ENCODE data around the gene MICU2.

Gene MICU2

GRCh38 chr13:21638319-21639282 is 34.6 kb upstream of the MICU2 start:
- TF ChIP-seq EZH2phosphoT487 (IDR thresholded peaks at IDR 0.05; ENCODE audit: low read depth) (no peak), CTCF (IDR thresholded peaks at IDR 0.05; ENCODE audit: low read depth, low read length) (peak; percentile 93)
- no peak overlapping the region for H3K9ac ChIP-seq (ENCODE audit: low read length)
- no peaks in the 10 kb centered on the region for H3K9me3 ChIP-seq (ENCODE audit: insufficient read depth, low read length)
- no peaks in the 10 kb centered on the region for H3K27me3 ChIP-seq (ENCODE audit: low read depth, low read length)
- H2AFZ ChIP-seq (ENCODE audit: low read depth, low read length) = 0 out of 2 replicates have a peak overlapping the region, but pooled peaks have one; percentile 58
- no peaks in the 10 kb centered on the region for H3K79me2 ChIP-seq (ENCODE audit: low read length)
- no peak overlapping the region for H3K27ac ChIP-seq (ENCODE audit: low read length)
- H3K4me2 ChIP-seq (ENCODE audit: low read length) = peak overlapping the region; percentile 80
- H3K4me3 ChIP-seq (ENCODE audit: low read length) = peak overlapping the region; percentile 63; the same call in 1 of the 2 replicates
- peaks cover 8% of the 10 kb centered on the region for H3K4me1 ChIP-seq (ENCODE audit: low read length)
- H4K20me1 ChIP-seq (ENCODE audit: insufficient read depth, low read length) = no peaks in the 10 kb centered on the region
- H3K36me3 ChIP-seq (replicated peaks; ENCODE audit: low read depth, low read length) = no peaks in the 10 kb centered on the region

GRCh38 chr13:21637296-21637695 is 33.3 kb upstream of the MICU2 start:
- TF ChIP-seq CTCF (IDR thresholded peaks at IDR 0.05; ENCODE audit: low read depth, low read length) (no peak), EZH2phosphoT487 (IDR thresholded peaks at IDR 0.05; ENCODE audit: low read depth) (no peak)
- Histone ChIP-seq H3K9me3 (ENCODE audit: insufficient read depth, low read length) (no peaks in the 10 kb centered on the region), H3K27me3 (ENCODE audit: low read depth, low read length) (no peaks in the 10 kb centered on the region), H3K4me2 (ENCODE audit: low read length) (peak overlapping the region; percentile 80), H3K9ac (ENCODE audit: low read length) (peak overlapping the region; percentile 17; the same call in 1 of the 2 replicates), H3K27ac (ENCODE audit: low read length) (no peak overlapping the region), H2AFZ (ENCODE audit: low read depth, low read length) (peak overlapping the region; percentile 58), H3K4me1 (ENCODE audit: low read length) (peaks cover 8% of the 10 kb centered on the region), H4K20me1 (ENCODE audit: insufficient read depth, low read length) (no peaks in the 10 kb centered on the region), H3K79me2 (ENCODE audit: low read length) (no peaks in the 10 kb centered on the region), H3K36me3 (replicated peaks; ENCODE audit: low read depth, low read length) (no peaks in the 10 kb centered on the region), H3K4me3 (ENCODE audit: low read length) (peak overlapping the region; percentile 63)

- Histone ChIP-seq H3K27me3 (ENCODE audit: low read depth, low read length) (no peaks in the 10 kb centered on the region), H3K4me2 (ENCODE audit: low read length) (no peak overlapping the region), H3K9ac (ENCODE audit: low read length) (no peak overlapping the region), H3K27ac (ENCODE audit: low read length) (no peak overlapping the region), H2AFZ (ENCODE audit: low read depth, low read length) (no peak overlapping the region), H3K4me1 (ENCODE audit: low read length) (peaks cover 8% of the 10 kb centered on the region), H3K9me3 (ENCODE audit: insufficient read depth, low read length) (no peaks in the 10 kb centered on the region), H3K79me2 (ENCODE audit: low read length) (no peaks in the 10 kb centered on the region), H3K36me3 (replicated peaks; ENCODE audit: low read depth, low read length) (no peaks in the 10 kb centered on the region), H3K4me3 (ENCODE audit: low read length) (no peak overlapping the region), H4K20me1 (ENCODE audit: insufficient read depth, low read length) (no peaks in the 10 kb centered on the region)
- TF ChIP-seq CTCF (IDR thresholded peaks at IDR 0.05; ENCODE audit: low read depth, low read length) (no peak), EZH2phosphoT487 (IDR thresholded peaks at IDR 0.05; ENCODE audit: low read depth) (no peak)
Measured at GRCh38 chr13:21636656-21637055, 32.7 kb upstream of the MICU2 start.

GRCh38 chr13:21632196-21632595 is 28.2 kb upstream of the MICU2 start:
- Histone ChIP-seq H3K27me3 (ENCODE audit: low read depth, low read length) (no peaks in the 10 kb centered on the region), H2AFZ (ENCODE audit: low read depth, low read length) (no peak overlapping the region), H3K4me3 (ENCODE audit: low read length) (no peak overlapping the region), H4K20me1 (ENCODE audit: insufficient read depth, low read length) (no peaks in the 10 kb centered on the region), H3K9me3 (ENCODE audit: insufficient read depth, low read length) (peaks cover 7% of the 10 kb centered on the region; the same call in 1 of the 2 replicates), H3K36me3 (replicated peaks; ENCODE audit: low read depth, low read length) (no peaks in the 10 kb centered on the region), H3K27ac (ENCODE audit: low read length) (no peak overlapping the region), H3K79me2 (ENCODE audit: low read length) (no peaks in the 10 kb centered on the region), H3K4me2 (ENCODE audit: low read length) (no peak overlapping the region), H3K9ac (ENCODE audit: low read length) (no peak overlapping the region), H3K4me1 (ENCODE audit: low read length) (no peaks in the 10 kb centered on the region)
- TF ChIP-seq CTCF (IDR thresholded peaks at IDR 0.05; ENCODE audit: low read depth, low read length) = no peak
- TF ChIP-seq EZH2phosphoT487 (IDR thresholded peaks at IDR 0.05; ENCODE audit: low read depth) = no peak
